RCC 7860 (cell line): ENCODE measurements around the gene LRP5.
A peak's percentile ranks its signal among the peaks of the same experiment; 100 is the strongest.

Experiments
- DNase-seq: peaks from one replicate; pipeline ENCODE4 v3.0.0-alpha.2; 2015; ENCODE audit warnings: low spot score
- FAIRE-seq: peaks from 2 replicates; lab custom pipeline; 2012; peaks lifted over from hg19 to GRCh38; lab: Jason Lieb, UNC

The LRP5 gene

GRCh38 chr11:68306636-68307035, 5.8 kb upstream of the LRP5 start:
- DNase-seq (no peak), FAIRE-seq (no peak)

GRCh38 chr11:68308068-68308467, 4.3 kb upstream of the LRP5 start:
- FAIRE-seq: no peak

GRCh38 chr11:68309621-68310185, 2.7 kb upstream of the LRP5 start:
- DNase-seq (no peak), FAIRE-seq (no peak)

More at GRCh38 chr11:68308068-68308467, 4.3 kb upstream of the LRP5 start:
- DNase-seq: no peak

GRCh38 chr11:68311160-68312116, 953 bp upstream of the LRP5 start:
- FAIRE-seq: no peak

GRCh38 chr11:68312780-68313573, 586 bp downstream of the LRP5 start:
- FAIRE-seq (no peak), DNase-seq (no peak)

More at GRCh38 chr11:68311160-68312116, 953 bp upstream of the LRP5 start:
- DNase-seq: no peak

GRCh38 chr11:68313574-68314202, 1.3 kb downstream of the LRP5 start:
- no peak for FAIRE-seq
- no peak for DNase-seq

- FAIRE-seq (no peak), DNase-seq (peak; percentile 43)
Measured at GRCh38 chr11:68314203-68315170, 2.1 kb downstream of the LRP5 start.

- FAIRE-seq (no peak), DNase-seq (peak; percentile 56)
Measured at GRCh38 chr11:68315171-68315920, 3.0 kb downstream of the LRP5 start.

GRCh38 chr11:68317147-68317785, 4.9 kb downstream of the LRP5 start:
- DNase-seq (no peak), FAIRE-seq (no peak)

GRCh38 chr11:68321293-68322051, 9.1 kb downstream of the LRP5 start:
- FAIRE-seq: no peak

GRCh38 chr11:68322052-68322430, 9.7 kb downstream of the LRP5 start:
- FAIRE-seq: no peak
- DNase-seq: no peak

More at GRCh38 chr11:68321293-68322051, 9.1 kb downstream of the LRP5 start:
- DNase-seq: no peak

- DNase-seq (no peak), FAIRE-seq (no peak)
Measured at GRCh38 chr11:68324241-68324640, 11.8 kb downstream of the LRP5 start.

GRCh38 chr11:68324695-68325094, 12.3 kb downstream of the LRP5 start:
- FAIRE-seq: no peak

GRCh38 chr11:68325183-68325906, 13.0 kb downstream of the LRP5 start:
- DNase-seq (no peak), FAIRE-seq (no peak)

More at GRCh38 chr11:68324695-68325094, 12.3 kb downstream of the LRP5 start:
- no peak for DNase-seq

- DNase-seq (no peak), FAIRE-seq (no peak)
Measured at GRCh38 chr11:68325907-68326220, 13.5 kb downstream of the LRP5 start.

- DNase-seq (no peak), FAIRE-seq (no peak)
Measured at GRCh38 chr11:68326334-68327215, 14.2 kb downstream of the LRP5 start.
